Kidney (tissue), 14 donors: ENCODE results near the gene SAMD10. TPM values are rescaled to one million over a fixed set of nuclear protein-coding genes. Genes with fewer than 3 reads are reported as not detected.
A peak's percentile ranks its signal among the peaks of the same experiment; 100 is the strongest.
"Not testable (repeated sequence)": the region's sequence is repeated elsewhere in the genome, so short reads cannot be mapped to it uniquely, and the experiment has no call there.

Source experiments
- DNase-seq, 5 donors: peaks; one replicate each; pipeline ENCODE4 v3.0.0-alpha.2; 2013 to 2020
- FAIRE-seq: peaks from 2 replicates; lab custom pipeline; 2012; peaks lifted over from hg19 to GRCh38; lab: Jason Lieb, UNC
- H3K27ac ChIP-seq, 2 donors: one replicate each; pipeline ENCODE4 v1.7.0; 2013; ENCODE audit warnings: low read depth in 2 of 2, low read length in 2 of 2, inconsistent platforms in 1 of 2
- H3K27me3 ChIP-seq: one replicate; pipeline ENCODE4 v1.7.1; 2013; ENCODE audit warnings: low read length, inconsistent platforms; ENCODE audit not compliant: control insufficient read depth, insufficient read depth
- H3K36me3 ChIP-seq, 3 donors: one replicate each; pipeline versions ENCODE4 v1.7.0 to v1.7.1; 2013; ENCODE audit warnings: low read length in 3 of 3, control low read depth in 1 of 3, inconsistent platforms in 1 of 3; ENCODE audit not compliant: insufficient read depth in 3 of 3, control insufficient read depth in 2 of 3
- H3K4me1 ChIP-seq, 3 donors: one replicate each; pipeline versions ENCODE4 v1.7.0 to v1.7.1; 2013; ENCODE audit warnings: low read length in 3 of 3, inconsistent platforms in 1 of 3, low read depth in 1 of 3; ENCODE audit not compliant: control insufficient read depth in 2 of 3, insufficient read depth in 2 of 3
- H3K4me3 ChIP-seq, 3 donors: one replicate each; pipeline versions ENCODE4 v1.7.0 to v1.8.1; 2013; ENCODE audit warnings: low read length in 3 of 3, control low read depth in 1 of 3, inconsistent platforms in 1 of 3
- H3K9ac ChIP-seq, 3 donors: one replicate each; pipeline versions ENCODE4 v1.7.0 to v1.7.1; 2013; ENCODE audit warnings: low read length in 3 of 3, control low read depth in 1 of 3, inconsistent platforms in 1 of 3
- H3K9me3 ChIP-seq, 3 donors: one replicate each; pipeline versions ENCODE4 v1.7.0 to v1.7.1; 2013; ENCODE audit warnings: low read length in 3 of 3, control low read depth in 1 of 3, inconsistent platforms in 1 of 3; ENCODE audit not compliant: control insufficient read depth in 2 of 3, insufficient read depth in 1 of 3
- CTCF ChIP-seq: IDR thresholded peaks from 3 replicates; pipeline ENCODE4 v1.5.1; 2012; ENCODE audit warnings: mild to moderate bottlenecking, moderate library complexity, borderline replicate concordance; ENCODE audit not compliant: insufficient read depth; ENCODE audit errors: extremely low read depth
- intact Hi-C: fragments of 100-400 bp; cut with DNase I; formaldehyde crosslinking; loops from one replicate; pipeline ENCODE4 v1.11.1; 2022
- polyA plus RNA-seq: library from polyadenylated mRNA; stranded (reverse); fragments of 350-450 nt; fragmentation: Illumina TruSeq; extraction: RNeasy Lipid Tissue Mini Kit (QIAGEN cat#74804); gene quantifications from one replicate; pipeline ENCODE4 v1.2.3, GENCODE V29; 2014; ENCODE audit warnings: low read depth, low replicate concordance; ENCODE audit not compliant: insufficient read depth
- total RNA-seq: library from RNA; stranded (reverse); fragmentation: NEBNext Ultra II Directional; extraction: Animal tissue kit (Norgen Biotek cat#: 25700); gene quantifications from one replicate; pipeline ENCODE4 v1.2.1, GENCODE V29; 2021
- donor health status: control.
- donor health status: control.
- donor health status: control.
- donor health status: control.
- donor health status: control.
- donor health status: DM: yes; HTN: yes; CAD: no.
- donor health status: Normal renal cell carcinoma (clear cell type).

Gene SAMD10
- total and polyA plus RNA-seq, 2 donors from 2014 or later: 7.9 to 8.5 TPM

- Histone ChIP-seq H3K27ac (no peak overlapping the region), H3K9ac (no peak overlapping the region), H3K36me3 (peaks cover 0 to 3% (median 0%) of the 10 kb centered on the region in 3 donors), H3K4me1 (peaks cover 3 to 23% (median 7%) of the 10 kb centered on the region in 3 donors), H3K4me3 (no peak overlapping the region), H3K9me3 (no peaks in the 10 kb centered on the region), H3K27me3 (no peaks in the 10 kb centered on the region)
- intact Hi-C loops: loop anchor here (5.0 kb wide), 1 partner anchor 440 kb away; the partner anchor contains the start of gene PTK6
- peak in 2 of 5 donors; percentile 54 to 80 for DNase-seq
- TF ChIP-seq CTCF: no peak
- no peak for FAIRE-seq
Observed at GRCh38 chr20:63976980-63977738, 2.3 kb downstream of the SAMD10 start.

- not testable (repeated sequence) for DNase-seq, H3K27ac ChIP-seq, H3K9ac ChIP-seq, H3K9me3 ChIP-seq, H3K27me3 ChIP-seq, H3K4me3 ChIP-seq, FAIRE-seq, H3K36me3 ChIP-seq
- intact Hi-C loops: loop anchor here (5.0 kb wide), 1 partner anchor 439 kb away; the partner anchor contains the start of gene PTK6
- H3K4me1 ChIP-seq: peaks cover 0 to 20% (median 7%) of the 10 kb centered on the region in 3 donors
Observed at GRCh38 chr20:63976511-63976910, 2.9 kb downstream of the SAMD10 start.

DNA sequence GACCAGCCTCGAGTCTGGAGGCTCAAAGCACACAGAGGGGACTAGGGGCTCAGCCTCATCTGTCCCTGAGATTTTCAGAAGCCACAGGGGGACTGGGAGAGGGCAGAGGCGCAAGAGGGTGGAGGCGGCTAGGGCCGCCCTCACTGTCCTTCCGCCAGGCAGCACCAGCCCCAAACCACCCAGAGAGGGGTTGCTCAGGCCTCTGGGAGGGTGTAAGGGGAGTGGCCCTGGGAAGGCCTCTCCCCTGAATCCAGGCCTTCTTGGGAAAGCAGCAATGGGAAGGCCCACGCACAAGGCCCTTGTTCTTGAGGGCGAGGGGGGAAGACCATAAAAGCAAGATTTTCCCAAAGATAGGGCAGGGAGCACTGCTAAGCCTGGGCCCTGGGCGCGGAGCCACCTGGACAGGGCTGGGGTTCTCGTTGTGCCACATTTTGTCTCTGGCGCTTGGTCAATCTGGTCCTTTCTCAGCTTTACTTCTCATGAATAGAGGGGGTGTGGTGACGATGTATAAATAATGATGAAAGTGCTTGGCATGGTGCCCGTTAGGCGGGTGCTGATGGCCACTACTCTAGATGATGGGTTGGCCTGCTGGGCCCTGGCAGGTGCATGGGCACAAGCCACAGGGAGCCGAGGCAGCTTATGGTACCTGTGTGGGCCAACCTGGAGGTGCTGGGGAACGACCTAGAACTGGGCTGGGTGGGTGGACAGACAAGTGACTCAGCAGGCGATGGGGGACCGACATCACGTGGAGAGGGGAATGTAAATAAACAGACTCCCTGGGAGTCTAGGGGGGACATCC lies 4.8 kb downstream of the SAMD10 start:
- H3K4me3 ChIP-seq: no peak overlapping the region
- H3K36me3 ChIP-seq: peaks cover 0 to 3% (median 0%) of the 10 kb centered on the region in 3 donors
- H3K27me3 ChIP-seq: no peaks in the 10 kb centered on the region
- no peaks in the 10 kb centered on the region for H3K9me3 ChIP-seq
- DNase-seq (peak in 2 of 5 donors; percentile 47 to 75), FAIRE-seq (no peak)
- no peak overlapping the region for H3K9ac ChIP-seq
- peaks cover 0 to 13% (median 0%) of the 10 kb centered on the region in 3 donors for H3K4me1 ChIP-seq
- no peak for TF ChIP-seq CTCF
- H3K27ac ChIP-seq: no peak overlapping the region
- intact Hi-C loops: loop anchor here (5.0 kb wide), 1 partner anchor 437 kb away; the partner anchor contains the start of gene PTK6
